Pulmonary artery endothelial cell (primary cell): ENCODE data around the gene USP5. TPM values are rescaled to one million over a fixed set of nuclear protein-coding genes. Genes with fewer than 3 reads are reported as not detected.

Source experiments
- DNase-seq: peaks from one replicate; pipeline ENCODE4 v3.0.0-alpha.2; 2011; ENCODE audit warnings: low read depth, low spot score
- total RNA-seq: library from RNA; depleted of rRNA; stranded (reverse); fragments of >200 nt; gene quantifications from 2 replicates; pipeline ENCODE4 v1.2.3, GENCODE V29; 2014

USP5 gene
- total RNA-seq, 1 donor from 2014 or later, result 105 TPM

GRCh38 chr12:6840330-6840729 is 11.6 kb upstream of the USP5 start:
- no peak for DNase-seq

GRCh38 chr12:6840761-6841515 is 11.0 kb upstream of the USP5 start, which contains the start of gene GNB3:
TSS of gene GNB3 (plus strand) at chr12:6840925. CDS start at chr12:6841288, 363 bp downstream.
- no peak for DNase-seq

GRCh38 chr12:6842075-6842474 is 9.9 kb upstream of the USP5 start:
- no peak for DNase-seq

- DNase-seq, result no peak
Measured at GRCh38 chr12:6843118-6843902, 8.6 kb upstream of the USP5 start.

- DNase-seq, result no peak
Measured at GRCh38 chr12:6845395-6845794, 6.6 kb upstream of the USP5 start.

GRCh38 chr12:6846316-6846869 is 5.6 kb upstream of the USP5 start:
- DNase-seq, result no peak

GRCh38 chr12:6847676-6848075 is 4.3 kb upstream of the USP5 start:
- DNase-seq, result no peak

- no peak for DNase-seq
Measured at GRCh38 chr12:6849427-6849826, 2.5 kb upstream of the USP5 start.

- DNase-seq, result no peak
Measured at GRCh38 chr12:6849976-6850560, 1.9 kb upstream of the USP5 start.

- DNase-seq, result no peak
Measured at GRCh38 chr12:6850796-6851152, 1.2 kb upstream of the USP5 start.

GRCh38 chr12:6851153-6851920 is 613 bp upstream of the USP5 start, which contains the start of gene CDCA3:
TSS of gene CDCA3 (minus strand) at chr12:6851286. CDS start at chr12:6850952, 334 bp downstream.
- peak; percentile 97 for DNase-seq

- no peak for DNase-seq
Measured at GRCh38 chr12:6852651-6853354, 853 bp downstream of the USP5 start.

GRCh38 chr12:6853626-6854025 is 1.7 kb downstream of the USP5 start:
- no peak for DNase-seq

- no peak for DNase-seq
Measured at GRCh38 chr12:6854036-6854435, 2.1 kb downstream of the USP5 start.

- DNase-seq, result no peak
Measured at GRCh38 chr12:6855322-6855721, 3.4 kb downstream of the USP5 start.

GRCh38 chr12:6858799-6859198 is 6.8 kb downstream of the USP5 start:
- no peak for DNase-seq

GRCh38 chr12:6860116-6860515 is 8.2 kb downstream of the USP5 start:
- DNase-seq, result no peak

- no peak for DNase-seq
Measured at GRCh38 chr12:6860942-6861341, 9.0 kb downstream of the USP5 start.

GRCh38 chr12:6861391-6861790 is 9.4 kb downstream of the USP5 start:
- no peak for DNase-seq

GRCh38 chr12:6863033-6863432 is 11.1 kb downstream of the USP5 start:
- no peak for DNase-seq
